HG02852 (cell line): ENCODE data around the gene PXDN.

Experiments
- ATAC-seq: cut with Tn5 transposase; IDR thresholded peaks from one replicate; pipeline ENCODE4 v1.9.1; 2021; ENCODE audit warnings: mild to moderate bottlenecking, moderate library complexity; ENCODE audit not compliant: unreplicated experiment

PXDN gene

GRCh38 chr2:1672738-1673137, 71.6 kb downstream of the PXDN start:
- ATAC-seq = no peak

GRCh38 chr2:1671916-1672315, 72.4 kb downstream of the PXDN start:
- ATAC-seq = no peak

- ATAC-seq = no peak
These were observed 73.7 kb downstream of the PXDN start for GRCh38 chr2:1670636-1671035.

- no peak for ATAC-seq
These were observed 78.4 kb downstream of the PXDN start for GRCh38 chr2:1665761-1666505.

GRCh38 chr2:1664698-1665097, 79.6 kb downstream of the PXDN start:
- ATAC-seq = no peak

GRCh38 chr2:1664076-1664605, 80.2 kb downstream of the PXDN start:
- ATAC-seq = no peak

- ATAC-seq = no peak
These were observed 80.7 kb downstream of the PXDN start for GRCh38 chr2:1663621-1664020.

- no peak for ATAC-seq
These were observed 81.6 kb downstream of the PXDN start for GRCh38 chr2:1662606-1663180.

- ATAC-seq = no peak
These were observed 82.3 kb downstream of the PXDN start for GRCh38 chr2:1661891-1662605.

- ATAC-seq = no peak
These were observed 83.4 kb downstream of the PXDN start for GRCh38 chr2:1660656-1661640.

- ATAC-seq = no peak
These were observed 84.3 kb downstream of the PXDN start for GRCh38 chr2:1659951-1660565.

GRCh38 chr2:1658394-1659151, 85.7 kb downstream of the PXDN start:
- no peak for ATAC-seq

GRCh38 chr2:1656961-1657841, 87.1 kb downstream of the PXDN start:
- no peak for ATAC-seq

GRCh38 chr2:1656326-1656960, 87.9 kb downstream of the PXDN start:
- ATAC-seq = no peak

GRCh38 chr2:1655461-1655860, 88.9 kb downstream of the PXDN start:
- no peak for ATAC-seq

- no peak for ATAC-seq
These were observed 89.5 kb downstream of the PXDN start for GRCh38 chr2:1654696-1655374.

GRCh38 chr2:1653956-1654695, 90.2 kb downstream of the PXDN start:
- ATAC-seq = no peak
